Stomach (tissue), 4 donors: Measurements from ENCODE around the gene CYB561.

Source experiments
- EP300 ChIP-seq: sonication (generic); formaldehyde crosslinking; IDR thresholded peaks from one replicate; pipeline ENCODE4 v1.6.1; 2017; ENCODE audit warnings: antibody characterized with exemption
- POLR2A ChIP-seq, 4 donors: fragments of 450-650 bp; IDR thresholded peaks; one replicate each; pipeline ENCODE4 v1.6.1; 2016; ENCODE audit warnings: antibody characterized with exemption in 4 of 4, control low read depth in 2 of 4, mild to moderate bottlenecking in 1 of 4, moderate library complexity in 1 of 4
- POLR2AphosphoS5 ChIP-seq, 3 donors: sonication (generic); formaldehyde crosslinking; IDR thresholded peaks; one replicate each; pipeline ENCODE4 v1.6.1; 2016; ENCODE audit warnings: antibody characterized with exemption in 3 of 3
- TF ChIP-seq, protein P1 (sequence below), 7 experiments: fragments of 450-650 bp in 4 of 7; fragments of 200-600 bp in 3 of 7; sonication (generic) in 3 of 7; IDR thresholded peaks; one replicate each; pipeline ENCODE4 v1.5.1; 2016 to 2019; ENCODE audit warnings: antibody characterized with exemption in 7 of 7, control low read depth in 2 of 7, mild to moderate bottlenecking in 1 of 7

GRCh38 chr17:63440127-63440769 lies 5.9 kb downstream of the CYB561 start:
- TF ChIP-seq, protein P1, sequence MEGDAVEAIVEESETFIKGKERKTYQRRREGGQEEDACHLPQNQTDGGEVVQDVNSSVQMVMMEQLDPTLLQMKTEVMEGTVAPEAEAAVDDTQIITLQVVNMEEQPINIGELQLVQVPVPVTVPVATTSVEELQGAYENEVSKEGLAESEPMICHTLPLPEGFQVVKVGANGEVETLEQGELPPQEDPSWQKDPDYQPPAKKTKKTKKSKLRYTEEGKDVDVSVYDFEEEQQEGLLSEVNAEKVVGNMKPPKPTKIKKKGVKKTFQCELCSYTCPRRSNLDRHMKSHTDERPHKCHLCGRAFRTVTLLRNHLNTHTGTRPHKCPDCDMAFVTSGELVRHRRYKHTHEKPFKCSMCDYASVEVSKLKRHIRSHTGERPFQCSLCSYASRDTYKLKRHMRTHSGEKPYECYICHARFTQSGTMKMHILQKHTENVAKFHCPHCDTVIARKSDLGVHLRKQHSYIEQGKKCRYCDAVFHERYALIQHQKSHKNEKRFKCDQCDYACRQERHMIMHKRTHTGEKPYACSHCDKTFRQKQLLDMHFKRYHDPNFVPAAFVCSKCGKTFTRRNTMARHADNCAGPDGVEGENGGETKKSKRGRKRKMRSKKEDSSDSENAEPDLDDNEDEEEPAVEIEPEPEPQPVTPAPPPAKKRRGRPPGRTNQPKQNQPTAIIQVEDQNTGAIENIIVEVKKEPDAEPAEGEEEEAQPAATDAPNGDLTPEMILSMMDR (IDR thresholded peaks at IDR 0.05) = no peak
- no peak for TF ChIP-seq POLR2AphosphoS5 (IDR thresholded peaks at IDR 0.05)
- TF ChIP-seq EP300 = no peak
- no peak for TF ChIP-seq POLR2A (IDR thresholded peaks at IDR 0.05)
